HCT116 (cell line): ENCODE data around the gene LMNTD2.

ENCODE experiments used
- ATF3 ChIP-seq: IDR thresholded peaks from 2 replicates; pipeline ENCODE4 v1.6.1; 2012
- CEBPB ChIP-seq: IDR thresholded peaks from 2 replicates; pipeline ENCODE4 v1.6.1; 2012; ENCODE audit warnings: low read depth
- EZH2 ChIP-seq: fragments of 200-600 bp; sonication (generic); IDR thresholded peaks from 2 replicates; pipeline ENCODE4 v1.6.1; 2017; ENCODE audit warnings: antibody characterized with exemption, mixed run types
- POLR2A ChIP-seq: IDR thresholded peaks from 2 replicates; pipeline ENCODE4 v1.7.0; 2011; ENCODE audit warnings: borderline replicate concordance; ENCODE audit not compliant: insufficient read depth, insufficient read length; ENCODE audit errors: extremely low read depth
- TCF7L2 ChIP-seq: IDR thresholded peaks from 2 replicates; pipeline ENCODE4 v1.7.0; 2011; ENCODE audit warnings: borderline replicate concordance, inconsistent platforms; ENCODE audit not compliant: insufficient read depth, insufficient read length; ENCODE audit errors: extremely low read depth
- TF ChIP-seq, protein P1 (sequence below), 3 experiments: fragments of 200-600 bp in 1 of 3; sonication (generic) in 1 of 3; IDR thresholded peaks in 2 of 3; conservative IDR thresholded peaks in 1 of 3; 2 replicates each; pipeline ENCODE4 v1.5.1; 2012 to 2017; ENCODE audit warnings: low read depth in 2 of 3, low read length in 2 of 3, antibody characterized with exemption in 1 of 3, borderline replicate concordance in 1 of 3, control low read depth in 1 of 3, mild to moderate bottlenecking in 1 of 3, mixed read lengths in 1 of 3, mixed run types in 1 of 3, moderate library complexity in 1 of 3; ENCODE audit not compliant: insufficient read depth in 1 of 3

- TF ChIP-seq TCF7L2 (no peak), EZH2 (no peak), CEBPB (no peak), POLR2A (no peak), ATF3 (no peak)
- TF ChIP-seq, protein P1, sequence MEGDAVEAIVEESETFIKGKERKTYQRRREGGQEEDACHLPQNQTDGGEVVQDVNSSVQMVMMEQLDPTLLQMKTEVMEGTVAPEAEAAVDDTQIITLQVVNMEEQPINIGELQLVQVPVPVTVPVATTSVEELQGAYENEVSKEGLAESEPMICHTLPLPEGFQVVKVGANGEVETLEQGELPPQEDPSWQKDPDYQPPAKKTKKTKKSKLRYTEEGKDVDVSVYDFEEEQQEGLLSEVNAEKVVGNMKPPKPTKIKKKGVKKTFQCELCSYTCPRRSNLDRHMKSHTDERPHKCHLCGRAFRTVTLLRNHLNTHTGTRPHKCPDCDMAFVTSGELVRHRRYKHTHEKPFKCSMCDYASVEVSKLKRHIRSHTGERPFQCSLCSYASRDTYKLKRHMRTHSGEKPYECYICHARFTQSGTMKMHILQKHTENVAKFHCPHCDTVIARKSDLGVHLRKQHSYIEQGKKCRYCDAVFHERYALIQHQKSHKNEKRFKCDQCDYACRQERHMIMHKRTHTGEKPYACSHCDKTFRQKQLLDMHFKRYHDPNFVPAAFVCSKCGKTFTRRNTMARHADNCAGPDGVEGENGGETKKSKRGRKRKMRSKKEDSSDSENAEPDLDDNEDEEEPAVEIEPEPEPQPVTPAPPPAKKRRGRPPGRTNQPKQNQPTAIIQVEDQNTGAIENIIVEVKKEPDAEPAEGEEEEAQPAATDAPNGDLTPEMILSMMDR (IDR thresholded peaks at IDR 0.05 in 2 of 3, conservative IDR thresholded peaks at IDR 0.05 in 1 of 3; ENCODE audit: borderline replicate concordance in 1 of 3, insufficient read depth in 1 of 3, low read depth in 2 of 3, low read length in 2 of 3): no peak
These were observed 31.5 kb downstream of the LMNTD2 start for GRCh38 chr11:528815-529727.
